HCT116 (cell line): ENCODE results near the gene CD164L2. TPM values are rescaled to one million over a fixed set of nuclear protein-coding genes. Genes with fewer than 3 reads are reported as not detected.
A peak's percentile ranks its signal among the peaks of the same experiment; 100 is the strongest.

Source experiments
- ATAC-seq: fragments of 200-7000 bp; cut with Tn5 transposase; 2 replicates; pipeline ENCODE4 v1.9.1; 2020; ENCODE audit warnings: mild to moderate bottlenecking, moderate library complexity
- BruUV-seq: library from RNA; stranded (reverse); fragments of 400-500 nt; replicated peaks from 2 replicates; lab custom pipeline; 2021; lab: Mats Ljungman, UMichigan
- CTCF ChIA-PET: fragments of 300-600 bp; sonication (Branson Sonifier 250); formaldehyde crosslinking; loops from one replicate; lab custom pipeline; 2021; ENCODE audit warnings: antibody characterized with exemption; lab: Charles Lee
- POLR2A ChIA-PET: fragments of 300-600, 350-600 bp; sonication (Branson Sonifier 250); formaldehyde crosslinking; loops from one replicate; lab custom pipeline; 2021; ENCODE audit warnings: antibody characterized with exemption; lab: Charles Lee
- RAD21 ChIA-PET, 2 experiments: fragments of 300-600 bp; sonication (Branson Sonifier 250); formaldehyde crosslinking; loops; one replicate each; lab custom pipeline; 2023; ENCODE audit warnings: low total read pairs in 2 of 2; ENCODE audit not compliant: uncharacterized antibody in 2 of 2, unreplicated experiment in 2 of 2, low non-redundant PET in 1 of 2; lab: Charles Lee
- DNase-seq: peaks from one replicate; pipeline ENCODE4 v3.0.0-alpha.2; 2010; ENCODE audit warnings: low read depth, low spot score
- H2AFZ ChIP-seq: fragments of 200-600 bp; shearing (Covaris generic), sonication (generic); 2 replicates; pipeline ENCODE4 v1.6.1; 2017; ENCODE audit warnings: low read depth, mixed run types, mixed read lengths, antibody characterized with exemption, low read length; ENCODE audit not compliant: poor library complexity, severe bottlenecking
- H3K27ac ChIP-seq: 2 replicates; pipeline ENCODE4 v1.5.1; 2012; ENCODE audit warnings: low read depth, low read length
- H3K27me3 ChIP-seq: fragments of 200-600 bp; sonication (generic); 2 replicates; pipeline ENCODE4 v1.6.1; 2016; ENCODE audit warnings: mixed run types, low read length, mixed read lengths; ENCODE audit not compliant: insufficient read depth
- H3K36me3 ChIP-seq, 2 experiments: fragments of 200-500 bp in 1 of 2; fragments of 200-600 bp in 1 of 2; sonication (Bioruptor generic) in 1 of 2; sonication (generic) in 1 of 2; 2 replicates each; pipeline versions ENCODE4 v1.5.1 to v1.6.1; 2014 to 2016; ENCODE audit warnings: low read length in 2 of 2, inconsistent platforms in 1 of 2, mixed read lengths in 1 of 2, mixed run types in 1 of 2; ENCODE audit not compliant: insufficient read depth in 2 of 2, control insufficient read depth in 1 of 2
- H3K4me1 ChIP-seq, 2 experiments: fragments of 200-600 bp in 1 of 2; sonication (generic) in 1 of 2; 2 replicates each; pipeline versions ENCODE4 v1.5.1 to v1.6.1; 2012 to 2017; ENCODE audit warnings: low read length in 2 of 2, inconsistent platforms in 1 of 2, mild to moderate bottlenecking in 1 of 2, mixed read lengths in 1 of 2, mixed run types in 1 of 2, moderate library complexity in 1 of 2; ENCODE audit not compliant: insufficient read depth in 2 of 2, control insufficient read depth in 1 of 2
- H3K4me2 ChIP-seq: fragments of 200-600 bp; sonication (generic); 2 replicates; pipeline ENCODE4 v1.6.1; 2017; ENCODE audit warnings: mixed run types, low read length, mixed read lengths
- H3K4me3 ChIP-seq, 2 experiments: fragments of 200-600 bp in 1 of 2; sonication (generic) in 1 of 2; replicated peaks in 1 of 2; 2 replicates each; pipeline ENCODE4 v1.5.1; 2011 to 2016; ENCODE audit warnings: low read length in 2 of 2, control low read depth in 1 of 2, low read depth in 1 of 2, mild to moderate bottlenecking in 1 of 2, mixed read lengths in 1 of 2, mixed run types in 1 of 2
- H3K79me2 ChIP-seq: fragments of 200-600 bp; sonication (generic); 2 replicates; pipeline ENCODE4 v1.6.1; 2017; ENCODE audit warnings: mild to moderate bottlenecking, mixed run types, low read length, moderate library complexity, mixed read lengths; ENCODE audit not compliant: insufficient read depth
- H3K9ac ChIP-seq: fragments of 200-600 bp; sonication (generic); 2 replicates; pipeline ENCODE4 v1.6.1; 2016; ENCODE audit warnings: low read length, mixed read lengths
- H3K9me2 ChIP-seq: fragments of 200-600 bp; sonication (generic), shearing (Covaris generic); 2 replicates; pipeline ENCODE4 v1.6.1; 2017; ENCODE audit warnings: mixed run types, mild to moderate bottlenecking, moderate library complexity; ENCODE audit not compliant: insufficient read depth
- H3K9me3 ChIP-seq, 2 experiments: fragments of 200-500 bp in 1 of 2; fragments of 200-600 bp in 1 of 2; sonication (Bioruptor generic) in 1 of 2; sonication (generic) in 1 of 2; 2 replicates each; pipeline ENCODE4 v1.6.1; 2014 to 2017; ENCODE audit warnings: low read length in 2 of 2, mixed read lengths in 2 of 2, inconsistent platforms in 1 of 2, low read depth in 1 of 2, mild to moderate bottlenecking in 1 of 2, mixed run types in 1 of 2, moderate library complexity in 1 of 2; ENCODE audit not compliant: control insufficient read depth in 1 of 2, insufficient read depth in 1 of 2
- H4K20me1 ChIP-seq: fragments of 200-600 bp; sonication (generic), shearing (Covaris generic); 2 replicates; pipeline ENCODE4 v1.6.1; 2017; ENCODE audit warnings: mixed run types, mild to moderate bottlenecking, moderate library complexity; ENCODE audit not compliant: insufficient read depth
- POLR2A ChIP-seq: IDR thresholded peaks from 2 replicates; pipeline ENCODE4 v1.7.0; 2011; ENCODE audit warnings: borderline replicate concordance; ENCODE audit not compliant: insufficient read depth, insufficient read length; ENCODE audit errors: extremely low read depth
- intact Hi-C: fragments of 100-400 bp; cut with micrococcal nuclease; formaldehyde crosslinking; loops from 2 replicates; pipeline ENCODE4 v1.10.0; 2022
- total RNA-seq: library from RNA; stranded (reverse); gene quantifications from one replicate; pipeline ENCODE4 v1.2.1, GENCODE V29; 2021; ENCODE audit not compliant: unreplicated experiment
- TF ChIP-seq, protein P1 (sequence below), 3 experiments: fragments of 200-600 bp in 1 of 3; sonication (generic) in 1 of 3; IDR thresholded peaks in 2 of 3; conservative IDR thresholded peaks in 1 of 3; 2 replicates each; pipeline ENCODE4 v1.5.1; 2012 to 2017; ENCODE audit warnings: low read depth in 2 of 3, low read length in 2 of 3, antibody characterized with exemption in 1 of 3, borderline replicate concordance in 1 of 3, control low read depth in 1 of 3, mild to moderate bottlenecking in 1 of 3, mixed read lengths in 1 of 3, mixed run types in 1 of 3, moderate library complexity in 1 of 3; ENCODE audit not compliant: insufficient read depth in 1 of 3

The CD164L2 gene
- total RNA-seq, 1 experiment from 2014 or later = 11.6 TPM

DNA sequence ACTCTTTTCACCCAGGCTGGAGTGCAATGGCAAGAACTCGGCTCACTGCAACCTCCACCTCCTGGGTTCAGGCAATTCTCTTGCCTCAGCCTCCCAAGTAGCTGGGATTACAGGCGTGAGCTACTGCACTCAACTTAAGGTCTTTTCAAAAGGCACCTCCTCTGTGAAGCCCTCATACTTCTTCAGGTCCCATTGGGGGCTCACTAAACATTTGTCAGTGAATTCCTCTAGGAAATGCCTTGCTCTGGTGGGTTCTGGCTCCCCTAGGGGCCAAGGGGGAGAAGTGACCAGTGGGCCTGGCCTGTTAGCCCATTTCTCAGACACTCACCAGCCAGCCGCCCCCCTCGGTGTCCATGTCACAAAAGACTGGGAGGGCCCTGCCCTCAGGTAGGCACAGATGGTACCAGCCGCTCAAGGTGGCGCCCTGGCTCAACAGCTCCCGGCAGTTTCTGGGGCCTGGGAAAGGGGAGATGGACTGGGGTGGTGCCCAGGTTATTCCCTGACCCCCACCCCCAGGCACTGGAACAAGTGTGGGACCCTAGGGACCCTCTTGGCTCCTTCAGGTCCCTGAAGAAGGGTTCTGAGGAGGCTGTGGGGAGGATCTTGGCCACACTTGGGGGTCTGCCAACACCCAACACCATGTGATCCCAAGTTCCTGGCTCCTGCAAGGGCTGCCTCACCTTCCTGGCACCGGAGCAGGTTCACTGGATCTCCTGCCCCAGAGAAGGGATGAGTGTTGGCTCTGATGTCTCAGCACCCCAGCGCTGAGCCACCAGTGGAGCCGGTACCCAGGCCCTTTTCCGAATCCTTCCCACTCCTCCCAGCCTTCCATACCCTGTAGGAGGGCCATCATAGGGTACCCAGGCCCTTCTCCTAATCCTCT, 10.1 kb downstream of the CD164L2 start:
- DNase-seq = no peak
- Histone ChIP-seq H3K9me3 (no peaks in the 10 kb centered on the region), H4K20me1 (no peaks in the 10 kb centered on the region), H3K9ac (no peak overlapping the region), H3K9me2 (no peaks in the 10 kb centered on the region), H3K4me1 (no peaks in the 10 kb centered on the region; a peak in 2 of 4 replicates), H3K27ac (no peak overlapping the region; the same call in 1 of the 2 replicates)
- RAD21 ChIA-PET = no interaction called here
- no TSS peak for BruUV-seq
- intact Hi-C loops = no loop called here
- CTCF ChIA-PET = interaction anchor here (0.6 to 1.2 kb wide), 2 partner anchors 18 to 20 kb away, joined by 3 read pairs; no protein-coding TSS in a partner anchor
- TF ChIP-seq POLR2A = no peak
- TF ChIP-seq, protein P1, sequence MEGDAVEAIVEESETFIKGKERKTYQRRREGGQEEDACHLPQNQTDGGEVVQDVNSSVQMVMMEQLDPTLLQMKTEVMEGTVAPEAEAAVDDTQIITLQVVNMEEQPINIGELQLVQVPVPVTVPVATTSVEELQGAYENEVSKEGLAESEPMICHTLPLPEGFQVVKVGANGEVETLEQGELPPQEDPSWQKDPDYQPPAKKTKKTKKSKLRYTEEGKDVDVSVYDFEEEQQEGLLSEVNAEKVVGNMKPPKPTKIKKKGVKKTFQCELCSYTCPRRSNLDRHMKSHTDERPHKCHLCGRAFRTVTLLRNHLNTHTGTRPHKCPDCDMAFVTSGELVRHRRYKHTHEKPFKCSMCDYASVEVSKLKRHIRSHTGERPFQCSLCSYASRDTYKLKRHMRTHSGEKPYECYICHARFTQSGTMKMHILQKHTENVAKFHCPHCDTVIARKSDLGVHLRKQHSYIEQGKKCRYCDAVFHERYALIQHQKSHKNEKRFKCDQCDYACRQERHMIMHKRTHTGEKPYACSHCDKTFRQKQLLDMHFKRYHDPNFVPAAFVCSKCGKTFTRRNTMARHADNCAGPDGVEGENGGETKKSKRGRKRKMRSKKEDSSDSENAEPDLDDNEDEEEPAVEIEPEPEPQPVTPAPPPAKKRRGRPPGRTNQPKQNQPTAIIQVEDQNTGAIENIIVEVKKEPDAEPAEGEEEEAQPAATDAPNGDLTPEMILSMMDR (IDR thresholded peaks at IDR 0.05 in 2 of 3, conservative IDR thresholded peaks at IDR 0.05 in 1 of 3; ENCODE audit: borderline replicate concordance in 1 of 3, insufficient read depth in 1 of 3, low read depth in 2 of 3, low read length in 2 of 3) = peak in 2 of 3 experiments; percentile 59 to 63; a peak in 4 of 6 replicates
- TF ChIP-seq, all 23 proteins: peak for 1
- Histone ChIP-seq H3K27me3 (no peaks in the 10 kb centered on the region), H3K79me2 (no peaks in the 10 kb centered on the region), H3K4me2 (no peak overlapping the region), H3K36me3 (no peaks in the 10 kb centered on the region), H2AFZ (no peak overlapping the region), H3K4me3 (no peak overlapping the region)
- ATAC-seq = peak; percentile 77
- POLR2A ChIA-PET = no interaction called here
